Activated T-cell treated with anti-CD3 and anti-CD28 coated beads, Interleukin-2, amount 50 U/mL, for 1 hour (primary cell): ENCODE measurements around the gene ADAD1.
A peak's percentile ranks its signal among the peaks of the same experiment; 100 is the strongest.
"Not testable (repeated sequence)": the region's sequence is repeated elsewhere in the genome, so short reads cannot be mapped to it uniquely, and the experiment has no call there.

Experiments used
- DNase-seq: peaks from one replicate; pipeline ENCODE4 v3.0.0-alpha.2; 2020

Gene ADAD1

GRCh38 chr4:122378711-122379110, at the start of gene ADAD1:
ADAD1 (plus strand) TSS chr4:122379011; CDS start chr4:122380070, 1,059 bp downstream.
- DNase-seq = no peak

DNA sequence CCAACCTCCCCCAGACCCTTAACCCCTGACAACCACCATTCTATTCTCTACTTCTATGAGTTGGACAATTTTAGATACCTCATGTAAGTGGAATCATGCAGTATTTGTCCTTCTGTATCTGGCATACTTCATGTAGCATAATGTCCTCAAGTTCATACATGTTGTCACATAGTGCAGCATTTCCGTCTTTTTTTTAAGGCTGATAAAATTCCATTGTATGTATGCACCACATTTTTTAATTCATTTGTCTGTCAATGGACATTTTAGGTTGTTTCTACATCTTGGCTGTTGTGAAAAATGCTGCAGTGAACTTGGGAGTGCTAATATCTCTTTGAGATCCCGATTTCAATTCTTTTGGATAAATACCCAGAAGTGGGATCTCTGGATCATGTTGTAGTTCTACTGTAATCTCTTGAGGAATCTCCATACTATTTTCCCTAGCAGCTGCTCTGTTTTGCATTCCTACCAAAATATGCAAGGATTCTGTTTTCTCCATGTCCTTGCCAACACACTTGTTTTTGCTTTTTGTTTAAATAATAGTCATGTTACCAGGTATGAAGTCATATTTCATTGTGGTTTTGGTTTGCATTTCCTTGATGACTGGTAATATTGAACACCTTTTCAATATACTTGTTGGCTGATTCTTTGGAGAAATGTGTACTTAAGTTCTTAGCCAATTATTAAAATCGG, 48.8 kb upstream of the ADAD1 start:
- DNase-seq = no peak

GRCh38 chr4:122331195-122331594, 47.6 kb upstream of the ADAD1 start:
- no peak for DNase-seq

DNA sequence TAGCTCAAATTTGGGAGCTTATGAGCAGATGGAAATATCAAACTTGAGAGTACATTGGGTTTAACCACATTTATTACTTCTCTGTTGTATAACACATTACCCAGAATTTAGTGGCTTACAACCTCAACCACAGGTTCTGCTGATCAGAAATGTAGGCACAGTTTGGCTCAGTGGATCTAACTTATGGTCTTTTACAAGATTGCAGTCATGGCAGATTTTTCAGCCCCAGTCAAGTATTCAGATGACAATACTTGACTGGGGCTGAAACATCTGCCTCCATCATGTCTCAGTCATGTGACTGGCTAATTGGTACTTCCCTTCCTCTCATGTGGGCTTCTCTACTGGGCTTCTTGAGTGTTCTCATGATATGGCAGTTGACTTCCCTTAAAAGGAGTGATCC, 44.0 kb upstream of the ADAD1 start:
- DNase-seq = no peak

- DNase-seq = no peak
These were observed 36.9 kb upstream of the ADAD1 start for GRCh38 chr4:122341886-122342285.

GRCh38 chr4:122346036-122346435, 32.8 kb upstream of the ADAD1 start:
- no peak for DNase-seq

DNA sequence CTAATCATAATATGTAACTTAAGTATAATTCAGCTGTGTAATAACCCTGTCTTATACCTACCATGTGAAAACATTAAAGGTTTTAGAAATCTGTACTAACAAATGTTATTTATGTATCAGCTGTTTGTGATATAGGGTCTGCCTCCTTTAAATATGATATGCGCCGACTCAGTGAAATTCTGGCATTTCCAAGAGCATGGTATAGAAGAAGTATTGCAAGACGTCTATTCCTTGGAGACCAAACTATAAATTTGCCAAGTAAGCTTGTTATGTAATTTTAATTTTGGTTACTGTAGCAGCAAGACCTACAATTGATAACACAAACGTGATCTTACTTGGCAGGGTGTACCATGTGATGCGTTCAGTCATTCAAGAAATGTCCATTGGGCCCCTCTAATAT, 32.3 kb upstream of the ADAD1 start:
- no peak for DNase-seq

- no peak for DNase-seq
These were observed 22.4 kb upstream of the ADAD1 start for GRCh38 chr4:122356317-122356808.

GRCh38 chr4:122360754-122361153, 18.1 kb upstream of the ADAD1 start:
- no peak for DNase-seq

GRCh38 chr4:122364700-122365404, 14.0 kb upstream of the ADAD1 start:
- DNase-seq = no peak

GRCh38 chr4:122368786-122369185, 10.0 kb upstream of the ADAD1 start:
- not testable (repeated sequence) for DNase-seq

GRCh38 chr4:122377352-122377751, 1.5 kb upstream of the ADAD1 start:
- no peak for DNase-seq

DNA sequence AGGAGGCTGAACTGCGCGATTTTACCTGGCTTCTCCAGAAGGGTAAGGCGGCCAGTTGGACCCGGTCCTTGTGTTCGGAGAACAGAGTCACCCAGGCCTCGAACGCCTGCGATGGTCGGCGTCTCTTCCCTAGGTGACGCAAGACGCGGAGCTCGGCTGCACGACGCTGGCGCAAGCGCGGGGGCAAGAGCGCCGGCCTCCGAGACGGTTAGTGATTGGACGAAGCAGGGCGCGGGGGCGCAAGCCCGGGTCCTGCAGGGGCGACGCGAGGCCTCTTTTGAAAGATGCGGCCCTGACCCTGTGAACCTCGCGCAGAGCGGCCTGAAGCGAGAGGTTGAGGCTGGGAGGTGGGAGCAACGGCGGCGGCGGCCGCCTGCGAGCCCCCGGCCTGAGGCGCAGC, 428 bp downstream of the ADAD1 start:
- no peak for DNase-seq

DNA sequence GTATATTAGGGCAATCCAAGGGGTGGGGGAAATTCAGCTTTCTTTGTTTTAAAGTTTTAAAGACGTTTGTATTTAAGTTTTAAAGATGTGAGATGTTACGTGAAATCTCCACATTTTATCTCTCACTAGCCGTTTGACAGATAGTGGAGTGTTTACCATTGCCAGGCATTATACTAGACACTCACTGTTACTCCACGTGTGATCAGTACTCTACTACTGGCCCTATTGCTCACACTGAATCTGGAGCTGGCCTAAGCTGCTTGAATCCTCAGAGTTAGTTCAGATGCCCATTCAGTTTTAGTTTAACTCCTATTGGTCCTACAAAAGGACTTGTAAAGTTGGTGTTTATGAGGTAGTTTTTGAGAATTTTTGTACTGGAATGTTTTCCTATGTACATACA, 4.5 kb downstream of the ADAD1 start:
- no peak for DNase-seq

GRCh38 chr4:122384245-122384644, 5.4 kb downstream of the ADAD1 start:
- DNase-seq = no peak

GRCh38 chr4:122393276-122393675, 14.5 kb downstream of the ADAD1 start:
- DNase-seq = no peak

- no peak for DNase-seq
These were observed 25.1 kb downstream of the ADAD1 start for GRCh38 chr4:122403861-122404260.

DNA sequence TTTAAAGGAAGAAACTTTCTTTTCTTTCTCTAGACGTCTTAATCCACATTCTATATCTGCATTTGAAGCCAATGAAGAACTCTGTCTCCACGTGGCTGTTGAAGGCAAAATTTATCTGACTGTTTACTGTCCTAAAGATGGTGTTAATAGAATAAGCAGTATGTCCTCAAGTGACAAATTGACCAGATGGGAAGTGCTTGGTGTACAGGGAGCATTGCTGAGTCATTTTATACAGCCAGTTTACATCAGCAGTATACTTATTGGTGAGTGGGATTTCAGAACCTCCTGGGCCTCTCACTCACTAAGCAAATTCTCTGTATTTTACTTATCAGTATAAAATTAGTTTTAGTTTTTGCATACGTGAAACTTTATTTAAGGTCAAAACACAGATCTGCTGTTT, 33.7 kb downstream of the ADAD1 start:
- DNase-seq = no peak

- DNase-seq = no peak
These were observed 44.4 kb downstream of the ADAD1 start for GRCh38 chr4:122423246-122423645.

DNA sequence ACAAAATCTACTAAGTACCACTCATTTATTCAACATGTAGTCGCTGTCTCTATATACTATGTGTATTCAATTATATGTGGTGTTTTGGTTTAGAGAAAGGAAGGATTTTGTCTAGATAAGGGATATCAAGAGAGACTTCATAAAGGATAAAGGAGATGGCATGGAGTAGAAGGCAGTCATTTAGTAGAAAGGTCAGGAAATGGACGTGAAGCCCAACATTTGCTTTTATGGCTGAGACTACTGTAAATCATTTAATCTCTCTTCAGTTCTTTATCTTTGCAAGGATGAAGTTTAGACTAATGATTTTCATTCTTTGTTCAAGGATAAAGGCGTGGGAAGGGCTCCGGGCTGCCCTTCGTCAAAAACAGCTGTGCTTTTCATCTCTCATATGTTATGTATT, 52.5 kb downstream of the ADAD1 start:
- no peak for DNase-seq

DNA sequence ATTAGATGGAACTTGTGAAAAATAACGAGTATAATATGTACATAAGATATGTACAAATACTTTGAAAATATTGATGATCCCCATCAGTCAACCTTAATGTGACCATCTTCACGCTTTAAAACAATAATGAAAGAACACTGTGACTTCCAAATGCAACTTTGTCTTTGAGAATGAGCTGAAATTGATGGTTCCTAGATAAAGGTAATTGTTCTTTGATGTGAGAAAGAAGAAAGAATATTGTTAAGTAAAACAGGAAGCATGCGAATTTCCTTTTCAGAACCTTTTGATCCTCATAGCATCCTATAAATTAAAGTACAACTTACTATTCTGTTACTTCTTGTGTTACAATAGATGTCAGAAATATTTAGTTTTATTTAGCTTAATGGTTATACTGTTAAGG, 55.5 kb downstream of the ADAD1 start:
- DNase-seq = no peak

GRCh38 chr4:122450847-122451246, 72.0 kb downstream of the ADAD1 start:
- peak; percentile 15 for DNase-seq

- no peak for DNase-seq
These were observed 74.7 kb downstream of the ADAD1 start for GRCh38 chr4:122453384-122453995.
